Measurements from ENCODE around the gene APEX1.

- TF ChIP-seq, protein P1, sequence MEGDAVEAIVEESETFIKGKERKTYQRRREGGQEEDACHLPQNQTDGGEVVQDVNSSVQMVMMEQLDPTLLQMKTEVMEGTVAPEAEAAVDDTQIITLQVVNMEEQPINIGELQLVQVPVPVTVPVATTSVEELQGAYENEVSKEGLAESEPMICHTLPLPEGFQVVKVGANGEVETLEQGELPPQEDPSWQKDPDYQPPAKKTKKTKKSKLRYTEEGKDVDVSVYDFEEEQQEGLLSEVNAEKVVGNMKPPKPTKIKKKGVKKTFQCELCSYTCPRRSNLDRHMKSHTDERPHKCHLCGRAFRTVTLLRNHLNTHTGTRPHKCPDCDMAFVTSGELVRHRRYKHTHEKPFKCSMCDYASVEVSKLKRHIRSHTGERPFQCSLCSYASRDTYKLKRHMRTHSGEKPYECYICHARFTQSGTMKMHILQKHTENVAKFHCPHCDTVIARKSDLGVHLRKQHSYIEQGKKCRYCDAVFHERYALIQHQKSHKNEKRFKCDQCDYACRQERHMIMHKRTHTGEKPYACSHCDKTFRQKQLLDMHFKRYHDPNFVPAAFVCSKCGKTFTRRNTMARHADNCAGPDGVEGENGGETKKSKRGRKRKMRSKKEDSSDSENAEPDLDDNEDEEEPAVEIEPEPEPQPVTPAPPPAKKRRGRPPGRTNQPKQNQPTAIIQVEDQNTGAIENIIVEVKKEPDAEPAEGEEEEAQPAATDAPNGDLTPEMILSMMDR (IDR thresholded peaks at IDR 0.05; ENCODE audit: low read depth, low read length, poor library complexity, severe bottlenecking): no peak
- no peak for TF ChIP-seq EZH2phosphoT487 (IDR thresholded peaks at IDR 0.05; ENCODE audit: borderline replicate concordance, low read length)
Observed at GRCh38 chr14:20454516-20455354, at the start of gene APEX1, which contains the start of gene OSGEP.
